CD4-positive, CD25-positive, alpha-beta regulatory T cell (primary cell): ENCODE results near the gene DUSP2. TPM values are rescaled to one million over a fixed set of nuclear protein-coding genes. Genes with fewer than 3 reads are reported as not detected.

Source experiments
- ATAC-seq, 2 donors: fragments of 150-1000 bp; cut with Tn5 transposase; one replicate each; pipeline ENCODE4 v1.10.0; 2021; ENCODE audit warnings: low read depth in 2 of 2, moderate number of reproducible peaks in 2 of 2, moderate library complexity in 1 of 2
- DNase-seq, 3 donors: peaks; one replicate each; pipeline versions ENCODE4 v3.0.0 to v3.0.0-alpha.2; 2012 to 2022; ENCODE audit warnings: mixed read lengths in 1 of 3
- H3K27ac ChIP-seq: one replicate; pipeline ENCODE4 v1.7.0; 2013; ENCODE audit warnings: mild to moderate bottlenecking, low read length; ENCODE audit not compliant: insufficient read depth, poor library complexity, severe bottlenecking
- H3K27me3 ChIP-seq: one replicate; pipeline ENCODE4 v1.7.0; 2013; ENCODE audit warnings: low read length; ENCODE audit not compliant: control insufficient read depth, insufficient read depth
- H3K36me3 ChIP-seq: one replicate; pipeline ENCODE4 v1.7.0; 2013; ENCODE audit warnings: mild to moderate bottlenecking, low read length, moderate library complexity; ENCODE audit not compliant: control insufficient read depth, insufficient read depth
- H3K4me1 ChIP-seq: 2 replicates; pipeline ENCODE4 v1.7.0; 2013; ENCODE audit warnings: mild to moderate bottlenecking, low read length; ENCODE audit not compliant: insufficient read depth, control insufficient read depth, poor library complexity, severe bottlenecking
- H3K4me3 ChIP-seq: one replicate; pipeline ENCODE4 v1.7.0; 2013; ENCODE audit warnings: low read depth, mild to moderate bottlenecking, low read length, moderate library complexity
- H3K9me3 ChIP-seq, 2 experiments: 1 replicate in 1 of 2; 2 replicates in 1 of 2; pipeline ENCODE4 v1.7.0; 2013; ENCODE audit warnings: low read length in 2 of 2, mild to moderate bottlenecking in 1 of 2, moderate library complexity in 1 of 2; ENCODE audit not compliant: control insufficient read depth in 2 of 2
- H3K27ac Mint-ChIP-seq, 3 donors: one replicate each; pipeline ENCODE4 v1.8.0; 2020 to 2022; ENCODE audit warnings: mild to moderate bottlenecking in 3 of 3, mixed read lengths in 3 of 3, moderate library complexity in 2 of 3
- H3K27me3 Mint-ChIP-seq: one replicate; pipeline ENCODE4 v1.8.0; 2022; ENCODE audit warnings: mild to moderate bottlenecking, mixed read lengths
- H3K36me3 Mint-ChIP-seq: one replicate; pipeline ENCODE4 v1.8.0; 2020; ENCODE audit warnings: mixed read lengths
- H3K4me1 Mint-ChIP-seq, 4 donors: one replicate each; pipeline ENCODE4 v1.8.0; 2020 to 2022; ENCODE audit warnings: mixed read lengths in 4 of 4, mild to moderate bottlenecking in 1 of 4
- H3K4me3 Mint-ChIP-seq, 4 donors: one replicate each; pipeline ENCODE4 v1.8.0; 2020 to 2022; ENCODE audit warnings: mild to moderate bottlenecking in 4 of 4, mixed read lengths in 4 of 4, moderate library complexity in 3 of 4
- H3K9me3 Mint-ChIP-seq, 7 donors: one replicate each; pipeline ENCODE4 v1.8.0; 2020 to 2022; ENCODE audit warnings: mixed read lengths in 7 of 7, mild to moderate bottlenecking in 3 of 7, moderate library complexity in 2 of 7
- polyA plus RNA-seq, 4 donors: library from polyadenylated mRNA; unstranded; fragments of 300-500 nt; fragmentation: Illumina TruSeq; gene quantifications; one replicate each; pipeline ENCODE4 v1.2.3, GENCODE V29; 2021
- total RNA-seq: library from RNA; stranded (reverse); gene quantifications from one replicate; pipeline ENCODE4 v1.2.3, GENCODE V29; 2022

Gene DUSP2
- total and polyA plus RNA-seq, 5 donors from 2014 or later: 30.8 to 566 (median 47.2) TPM

DNA sequence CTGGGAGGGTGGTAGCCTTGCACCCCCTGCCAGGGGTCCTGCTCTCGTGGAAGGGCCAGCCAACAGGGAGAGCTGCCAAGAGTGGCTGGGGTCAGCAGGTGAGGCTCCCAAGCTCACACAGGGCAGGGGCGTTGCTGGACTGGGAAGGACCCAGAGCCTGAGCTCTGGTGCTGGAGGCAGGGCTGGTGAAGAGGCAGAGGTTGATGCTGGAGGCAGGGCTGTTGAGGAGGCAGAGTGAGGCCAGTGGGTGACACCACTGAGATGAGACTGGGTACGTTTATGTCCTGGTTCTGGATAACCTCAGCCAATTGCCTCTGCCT lies 35.9 kb downstream of the DUSP2 start:
- ATAC-seq: no peak
- H3K4me3 Mint-ChIP-seq: no peak overlapping the region
- H3K4me3 ChIP-seq: no peak overlapping the region
- peaks cover 0 to 14% (median 2%) of the 10 kb centered on the region in 7 donors for H3K9me3 Mint-ChIP-seq
- peaks cover 0 to 10% (median 0%) of the 10 kb centered on the region in 4 donors for H3K4me1 Mint-ChIP-seq
- no peak overlapping the region for H3K27ac ChIP-seq
- peak overlapping the region in 1 of 3 donors; percentile 89 for H3K27ac Mint-ChIP-seq
- no peaks in the 10 kb centered on the region for H3K4me1 ChIP-seq
- H3K36me3 Mint-ChIP-seq: no peaks in the 10 kb centered on the region
- H3K27me3 ChIP-seq: no peaks in the 10 kb centered on the region
- peak in 1 of 3 donors; percentile 1 for DNase-seq
- H3K9me3 ChIP-seq: peaks cover 5 to 14% of the 10 kb centered on the region in 2 experiments
- H3K27me3 Mint-ChIP-seq: peaks cover 7% of the 10 kb centered on the region
- H3K36me3 ChIP-seq: no peaks in the 10 kb centered on the region

- Mint-ChIP-seq H3K27me3 (peaks cover 7% of the 10 kb centered on the region), H3K4me1 (peaks cover 0 to 10% (median 0%) of the 10 kb centered on the region in 4 donors), H3K36me3 (no peaks in the 10 kb centered on the region), H3K27ac (no peak overlapping the region), H3K4me3 (no peak overlapping the region), H3K9me3 (peaks cover 0 to 14% (median 2%) of the 10 kb centered on the region in 7 donors)
- DNase-seq (no peak), ATAC-seq (no peak)
- Histone ChIP-seq H3K36me3 (no peaks in the 10 kb centered on the region), H3K9me3 (peaks cover 5 to 14% of the 10 kb centered on the region in 2 experiments), H3K4me1 (no peaks in the 10 kb centered on the region), H3K4me3 (no peak overlapping the region), H3K27ac (no peak overlapping the region), H3K27me3 (no peaks in the 10 kb centered on the region)
Observed at GRCh38 chr2:96108541-96109360, 36.5 kb downstream of the DUSP2 start.

DNA sequence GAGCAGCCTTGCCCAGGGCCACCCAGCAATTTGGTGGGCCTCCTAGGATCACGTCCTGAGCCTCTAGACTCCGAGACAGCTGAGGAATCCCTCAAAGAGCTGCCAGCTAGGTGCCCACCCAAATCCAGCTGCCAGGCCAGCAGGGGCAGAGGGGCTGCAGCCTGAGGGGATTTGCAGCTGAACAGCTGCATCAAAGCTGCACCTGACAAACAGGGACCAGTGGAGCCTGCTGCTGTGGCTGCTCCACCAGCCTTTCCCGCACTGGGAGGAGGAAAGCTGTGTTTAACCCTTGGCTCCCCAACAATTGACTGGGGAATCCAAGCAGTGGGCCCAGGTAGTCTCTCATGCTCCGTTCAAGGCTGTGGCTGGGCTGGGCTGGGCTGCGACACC lies 37.1 kb downstream of the DUSP2 start:
- Histone ChIP-seq H3K4me1 (no peaks in the 10 kb centered on the region), H3K27me3 (no peaks in the 10 kb centered on the region), H3K4me3 (no peak overlapping the region), H3K27ac (no peak overlapping the region), H3K36me3 (no peaks in the 10 kb centered on the region), H3K9me3 (peaks cover 5 to 14% of the 10 kb centered on the region in 2 experiments)
- Mint-ChIP-seq H3K4me3 (no peak overlapping the region), H3K9me3 (peaks cover 0 to 14% (median 2%) of the 10 kb centered on the region in 7 donors), H3K27me3 (peaks cover 7% of the 10 kb centered on the region), H3K36me3 (no peaks in the 10 kb centered on the region), H3K27ac (no peak overlapping the region), H3K4me1 (peaks cover 0 to 10% (median 0%) of the 10 kb centered on the region in 4 donors)
- DNase-seq (peak in 1 of 3 donors; percentile 1), ATAC-seq (no peak)

- DNase-seq (no peak), ATAC-seq (no peak)
- H3K36me3 Mint-ChIP-seq: no peaks in the 10 kb centered on the region
- Histone ChIP-seq H3K9me3 (peaks cover 5 to 14% of the 10 kb centered on the region in 2 experiments), H3K36me3 (no peaks in the 10 kb centered on the region), H3K27me3 (no peaks in the 10 kb centered on the region), H3K27ac (no peak overlapping the region), H3K4me1 (no peaks in the 10 kb centered on the region), H3K4me3 (no peak overlapping the region)
- no peak overlapping the region for H3K4me3 Mint-ChIP-seq
- peaks cover 0 to 14% (median 2%) of the 10 kb centered on the region in 7 donors for H3K9me3 Mint-ChIP-seq
- peaks cover 7% of the 10 kb centered on the region for H3K27me3 Mint-ChIP-seq
- no peak overlapping the region for H3K27ac Mint-ChIP-seq
- H3K4me1 Mint-ChIP-seq: peaks cover 0 to 10% (median 0%) of the 10 kb centered on the region in 4 donors
Observed at GRCh38 chr2:96107708-96108065, 37.6 kb downstream of the DUSP2 start.

DNA sequence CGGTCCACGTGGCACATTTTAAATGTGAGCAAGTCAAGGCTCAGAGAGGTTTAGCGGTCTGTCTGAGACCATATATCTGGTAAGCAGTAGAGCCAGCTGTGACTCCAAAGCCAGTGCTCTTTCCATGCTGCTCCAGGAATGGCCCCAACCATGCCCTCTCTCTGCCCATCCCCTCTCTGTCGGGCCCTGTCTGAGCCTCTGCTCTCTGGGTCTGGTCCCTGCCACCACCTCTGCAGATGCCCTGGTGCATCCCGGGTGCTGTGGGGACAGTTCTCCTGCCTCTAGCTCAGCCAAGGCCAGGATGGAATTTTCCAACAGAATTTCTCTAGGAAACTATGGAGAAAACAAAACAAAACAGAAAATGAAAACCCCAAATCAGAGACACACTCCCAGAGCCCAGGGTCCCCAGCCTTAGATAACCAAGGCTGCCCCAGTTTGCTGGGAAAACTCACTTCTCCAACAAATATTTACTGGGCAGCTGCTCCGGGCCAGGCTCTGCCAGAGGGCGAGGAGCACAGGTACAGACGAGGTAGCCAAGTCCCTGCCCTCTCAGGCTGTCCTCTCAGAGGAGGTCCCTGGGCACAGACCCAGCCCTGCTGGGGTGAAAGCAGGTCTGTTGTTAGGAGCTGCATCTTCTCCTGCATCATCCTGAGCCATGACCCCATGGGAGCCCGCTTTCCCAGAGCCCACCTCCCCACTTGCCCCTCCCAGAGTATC lies 38.1 kb downstream of the DUSP2 start:
- peaks cover 5 to 14% of the 10 kb centered on the region in 2 experiments for H3K9me3 ChIP-seq
- no peak overlapping the region for H3K4me3 ChIP-seq
- H3K36me3 ChIP-seq: no peaks in the 10 kb centered on the region
- H3K36me3 Mint-ChIP-seq: no peaks in the 10 kb centered on the region
- H3K4me1 ChIP-seq: no peaks in the 10 kb centered on the region
- H3K27ac ChIP-seq: no peak overlapping the region
- H3K9me3 Mint-ChIP-seq: peaks cover 0 to 14% (median 2%) of the 10 kb centered on the region in 7 donors
- H3K4me1 Mint-ChIP-seq: peaks cover 0 to 10% (median 0%) of the 10 kb centered on the region in 4 donors
- H3K27me3 Mint-ChIP-seq: peaks cover 4% of the 10 kb centered on the region
- no peak for DNase-seq
- ATAC-seq: no peak
- H3K27ac Mint-ChIP-seq: no peak overlapping the region
- H3K4me3 Mint-ChIP-seq: no peak overlapping the region
- no peaks in the 10 kb centered on the region for H3K27me3 ChIP-seq

DNA sequence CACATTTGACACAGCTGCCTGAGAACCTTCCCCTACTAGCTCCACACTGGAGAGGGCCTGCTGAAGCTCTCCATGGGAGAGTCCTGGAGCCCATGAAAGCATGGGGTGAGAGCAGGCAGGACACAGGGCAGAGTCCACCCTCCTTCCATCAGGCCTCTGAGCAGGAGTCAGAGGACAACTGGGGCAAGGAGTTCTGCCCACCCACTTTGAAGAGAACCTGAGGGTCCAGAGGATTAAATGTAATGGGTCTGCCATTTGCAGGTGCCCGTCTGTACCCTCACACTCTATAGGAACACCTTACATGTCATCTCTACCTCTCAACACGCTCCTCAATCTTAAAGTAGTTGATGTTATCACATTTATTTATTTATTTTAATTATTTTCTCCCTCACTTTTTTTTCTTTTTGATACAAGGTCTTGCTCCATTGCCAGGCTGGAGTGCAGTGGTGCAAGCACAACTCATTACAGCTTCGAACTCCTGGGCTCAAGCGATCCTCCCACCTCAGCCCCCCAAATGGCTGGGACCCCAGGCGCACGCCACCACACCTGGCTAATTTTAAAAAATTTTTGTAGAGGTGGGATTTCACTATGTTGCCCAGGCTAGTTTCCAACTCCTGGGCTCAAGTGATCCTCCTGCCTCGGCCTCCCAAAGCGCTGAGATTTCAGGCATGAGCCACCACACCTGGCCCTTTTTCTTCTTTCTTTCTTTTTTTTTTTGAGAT lies 39.1 kb downstream of the DUSP2 start:
- ATAC-seq: no peak
- DNase-seq: no peak
- no peak overlapping the region for H3K27ac ChIP-seq
- Mint-ChIP-seq H3K4me1 (peaks cover 0 to 10% (median 0%) of the 10 kb centered on the region in 4 donors), H3K27me3 (peaks cover 4% of the 10 kb centered on the region), H3K36me3 (no peaks in the 10 kb centered on the region), H3K27ac (no peak overlapping the region), H3K9me3 (peaks cover 0 to 14% (median 2%) of the 10 kb centered on the region in 7 donors), H3K4me3 (no peak overlapping the region)
- peaks cover 5 to 14% of the 10 kb centered on the region in 2 experiments for H3K9me3 ChIP-seq
- H3K36me3 ChIP-seq: no peaks in the 10 kb centered on the region
- H3K4me1 ChIP-seq: no peaks in the 10 kb centered on the region
- H3K4me3 ChIP-seq: no peak overlapping the region
- H3K27me3 ChIP-seq: no peaks in the 10 kb centered on the region

DNA sequence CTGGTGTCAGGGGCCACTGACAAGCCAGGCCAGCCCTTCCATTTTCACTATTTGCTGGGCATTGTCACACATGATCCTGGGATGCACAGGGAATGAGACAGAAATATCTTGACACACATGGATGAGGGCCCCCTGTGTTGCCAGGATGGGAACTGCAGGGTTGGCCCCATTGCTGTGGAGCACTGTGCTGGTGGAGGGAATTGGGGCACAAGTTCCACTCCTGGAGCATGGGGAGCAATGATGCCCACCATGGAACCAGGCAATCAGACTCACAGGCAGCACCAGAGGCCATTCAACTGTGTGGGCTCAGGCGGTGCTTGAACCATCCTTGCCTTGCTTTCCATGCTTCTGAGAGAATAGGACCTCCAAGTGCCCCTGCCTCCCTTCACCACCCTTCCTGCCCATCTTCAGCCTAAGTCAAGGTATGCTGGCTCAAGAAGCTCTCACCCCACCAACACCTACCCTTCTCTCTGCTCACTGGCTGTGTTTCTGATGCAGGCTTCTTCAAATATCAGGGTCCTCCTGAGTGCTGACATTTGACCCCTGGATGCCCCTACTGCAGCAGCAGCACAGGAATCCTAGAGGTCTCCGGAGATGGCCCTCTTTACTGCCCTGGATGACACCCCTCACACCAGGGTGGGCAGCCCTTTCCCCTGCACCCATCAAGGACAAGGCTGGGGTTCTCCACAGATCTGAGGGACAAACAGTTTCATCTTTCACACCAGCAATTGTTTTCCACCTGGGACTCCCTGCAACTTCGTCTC lies 39.9 kb downstream of the DUSP2 start:
- H3K4me3 ChIP-seq: no peak overlapping the region
- Mint-ChIP-seq H3K27me3 (peaks cover 6% of the 10 kb centered on the region), H3K27ac (peak overlapping the region in 1 of 3 donors; percentile 54), H3K4me1 (peaks cover 0 to 10% (median 0%) of the 10 kb centered on the region in 4 donors), H3K36me3 (no peaks in the 10 kb centered on the region), H3K9me3 (peaks cover 0 to 14% (median 2%) of the 10 kb centered on the region in 7 donors), H3K4me3 (no peak overlapping the region)
- peaks cover 5 to 14% of the 10 kb centered on the region in 2 experiments for H3K9me3 ChIP-seq
- ATAC-seq: no peak
- no peak for DNase-seq
- no peaks in the 10 kb centered on the region for H3K4me1 ChIP-seq
- H3K27ac ChIP-seq: no peak overlapping the region
- H3K36me3 ChIP-seq: no peaks in the 10 kb centered on the region
- no peaks in the 10 kb centered on the region for H3K27me3 ChIP-seq
